Calu3 (cell line): Measurements from ENCODE around the gene SS18L1. TPM values are rescaled to one million over a fixed set of nuclear protein-coding genes. Genes with fewer than 3 reads are reported as not detected.
"Not testable (repeated sequence)": the region's sequence is repeated elsewhere in the genome, so short reads cannot be mapped to it uniquely, and the experiment has no call there.

Experiments
- BruUV-seq: library from RNA; stranded (reverse); fragments of 400-500 nt; replicated peaks from 2 replicates; lab custom pipeline; 2021; lab: Mats Ljungman, UMichigan
- CTCF ChIA-PET: fragments of 300-600 bp; sonication (Branson Sonifier 250); formaldehyde crosslinking; loops from one replicate; lab custom pipeline; 2022; ENCODE audit warnings: antibody characterized with exemption; lab: Charles Lee
- DNase-seq: peaks from one replicate; pipeline ENCODE4 v3.0.0; 2022
- H3K27ac Mint-ChIP-seq: one replicate; pipeline ENCODE4 v1.8.0; 2022; ENCODE audit warnings: mixed read lengths; ENCODE audit not compliant: unreplicated experiment
- H3K27me3 Mint-ChIP-seq: one replicate; pipeline ENCODE4 v1.8.0; 2022; ENCODE audit warnings: mixed read lengths; ENCODE audit not compliant: unreplicated experiment
- H3K36me3 Mint-ChIP-seq: one replicate; pipeline ENCODE4 v1.8.0; 2022; ENCODE audit warnings: mild to moderate bottlenecking, moderate library complexity, mixed read lengths; ENCODE audit not compliant: insufficient read depth, unreplicated experiment
- H3K4me1 Mint-ChIP-seq: one replicate; pipeline ENCODE4 v1.8.0; 2022; ENCODE audit warnings: mild to moderate bottlenecking, low read depth, mixed read lengths; ENCODE audit not compliant: unreplicated experiment
- H3K4me3 Mint-ChIP-seq: one replicate; pipeline ENCODE4 v1.8.0; 2022; ENCODE audit warnings: mild to moderate bottlenecking, low read depth, moderate library complexity, mixed read lengths; ENCODE audit not compliant: unreplicated experiment
- H3K9me3 Mint-ChIP-seq: one replicate; pipeline ENCODE4 v1.8.0; 2022; ENCODE audit warnings: low read depth, mixed read lengths; ENCODE audit not compliant: unreplicated experiment
- CTCF ChIP-seq: fragments of 200-600 bp; IDR thresholded peaks from one replicate; pipeline ENCODE4 v1.8.0; 2022; ENCODE audit warnings: antibody characterized with exemption; ENCODE audit not compliant: unreplicated experiment
- intact Hi-C: fragments of 100-400 bp; cut with micrococcal nuclease; formaldehyde crosslinking; loops from one replicate; pipeline ENCODE4 v1.10.0; 2022; ENCODE audit not compliant: unreplicated experiment
- total RNA-seq: library from RNA; stranded (reverse); gene quantifications from 2 replicates; pipeline ENCODE4 v1.2.3, GENCODE V29; 2022

The SS18L1 gene
- total RNA-seq, 1 experiment from 2014 or later, result 47.4 TPM

GRCh38 chr20:62105592-62105991 lies 38.0 kb upstream of the SS18L1 start:
- Mint-ChIP-seq H3K27ac (no peak overlapping the region), H3K4me3 (no peak overlapping the region), H3K36me3 (no peaks in the 10 kb centered on the region), H3K9me3 (peaks cover 25% of the 10 kb centered on the region), H3K4me1 (no peaks in the 10 kb centered on the region), H3K27me3 (peaks cover 17% of the 10 kb centered on the region)
- intact Hi-C loops, result no loop called here
- TF ChIP-seq CTCF, result no peak
- CTCF ChIA-PET, result interaction anchor here (0.8 kb wide), 1 partner anchor 37 kb away, joined by 3 read pairs; no protein-coding TSS in a partner anchor
- DNase-seq, result no peak
- BruUV-seq, result no TSS peak

DNA sequence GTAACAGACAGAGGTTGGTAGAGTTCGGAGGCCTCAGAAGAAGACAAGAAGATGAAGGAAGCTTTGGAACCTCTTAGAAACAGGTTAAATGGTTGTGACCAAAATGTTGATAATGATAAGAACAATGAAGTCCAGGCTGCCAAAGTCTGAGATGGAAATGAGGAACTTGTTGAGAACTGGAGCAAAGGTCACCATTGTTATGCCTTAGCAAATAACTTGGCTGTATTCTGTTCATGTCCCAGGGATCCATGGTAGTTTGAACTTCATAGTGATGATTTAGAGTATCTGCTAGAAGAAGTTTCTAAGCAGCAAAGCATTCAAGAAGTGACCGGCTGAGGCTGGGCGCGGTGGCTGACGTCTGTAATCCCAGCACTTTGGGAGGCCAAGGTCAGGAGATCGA lies 32.4 kb upstream of the SS18L1 start:
- Mint-ChIP-seq H3K36me3 (peaks cover 4% of the 10 kb centered on the region), H3K27me3 (peaks cover 9% of the 10 kb centered on the region), H3K4me1 (no peaks in the 10 kb centered on the region), H3K9me3 (peaks cover 18% of the 10 kb centered on the region), H3K27ac (no peak overlapping the region), H3K4me3 (no peak overlapping the region)
- no peak for DNase-seq
- TF ChIP-seq CTCF, result no peak
- CTCF ChIA-PET, result no interaction called here
- intact Hi-C loops, result no loop called here
- BruUV-seq, result no TSS peak

DNA sequence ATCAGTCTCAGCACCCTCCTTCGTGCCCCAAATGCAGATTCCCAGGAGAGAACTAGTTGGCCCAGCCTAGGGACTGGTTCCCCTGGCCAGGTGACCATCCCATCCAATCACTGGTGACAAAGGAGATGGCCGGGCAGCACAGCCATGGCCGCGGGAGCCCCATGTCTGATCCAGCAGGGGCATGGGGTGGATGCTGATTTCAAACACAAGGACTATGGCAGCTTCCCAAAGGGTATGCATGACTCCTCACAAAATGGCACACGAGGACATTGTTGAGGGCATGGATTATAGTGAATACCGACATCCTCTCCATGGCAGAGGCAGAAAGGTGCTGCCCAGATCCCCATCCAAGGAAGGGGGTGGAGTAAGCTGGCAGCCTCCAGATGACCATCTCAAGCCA lies 31.2 kb upstream of the SS18L1 start:
- H3K27me3 Mint-ChIP-seq, result peaks cover 21% of the 10 kb centered on the region
- CTCF ChIA-PET, result interaction anchor here (1.0 kb wide), 1 partner anchor 9 kb away, joined by 8 read pairs; no protein-coding TSS in a partner anchor
- H3K4me3 Mint-ChIP-seq, result no peak overlapping the region
- no peak for DNase-seq
- peaks cover 4% of the 10 kb centered on the region for H3K36me3 Mint-ChIP-seq
- peaks cover 15% of the 10 kb centered on the region for H3K9me3 Mint-ChIP-seq
- intact Hi-C loops, result no loop called here
- no peaks in the 10 kb centered on the region for H3K4me1 Mint-ChIP-seq
- no TSS peak for BruUV-seq
- no peak overlapping the region for H3K27ac Mint-ChIP-seq
- no peak for TF ChIP-seq CTCF

DNA sequence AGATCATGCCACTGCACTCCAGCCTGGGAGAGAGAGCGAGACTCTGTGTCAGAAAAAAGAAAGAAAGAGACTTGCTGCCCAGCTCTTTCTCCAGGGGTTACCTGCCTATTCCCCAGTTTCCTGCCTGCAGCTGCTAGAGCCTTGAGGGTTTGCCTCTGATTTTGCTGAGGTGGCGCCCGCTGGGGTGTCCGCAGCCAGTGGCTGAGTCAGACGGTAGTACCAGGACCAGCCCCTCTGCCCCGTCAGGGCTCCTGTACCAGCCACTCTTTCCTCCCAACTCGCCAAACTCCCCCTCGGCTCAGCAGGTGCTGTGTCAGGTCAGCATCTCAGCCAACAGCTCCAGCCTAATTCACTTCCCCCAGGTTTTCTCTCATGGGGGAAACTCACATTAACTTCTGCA lies 28.7 kb upstream of the SS18L1 start:
- CTCF ChIA-PET, result interaction anchor here (0.9 kb wide), 1 partner anchor 11 kb away, joined by 3 read pairs; no protein-coding TSS in a partner anchor
- Mint-ChIP-seq H3K9me3 (peaks cover 6% of the 10 kb centered on the region), H3K36me3 (peaks cover 11% of the 10 kb centered on the region), H3K27me3 (peaks cover 46% of the 10 kb centered on the region), H3K4me1 (no peaks in the 10 kb centered on the region), H3K4me3 (no peak overlapping the region), H3K27ac (no peak overlapping the region)
- no peak for TF ChIP-seq CTCF
- no TSS peak for BruUV-seq
- DNase-seq, result no peak
- intact Hi-C loops, result no loop called here

GRCh38 chr20:62115800-62116407 lies 27.7 kb upstream of the SS18L1 start:
- H3K27me3 Mint-ChIP-seq, result peaks cover 55% of the 10 kb centered on the region
- DNase-seq, H3K27ac Mint-ChIP-seq, H3K4me3 Mint-ChIP-seq, H3K4me1 Mint-ChIP-seq, CTCF ChIA-PET, H3K9me3 Mint-ChIP-seq, intact Hi-C loops, BruUV-seq: not testable (repeated sequence)
- peaks cover 21% of the 10 kb centered on the region for H3K36me3 Mint-ChIP-seq
